ENCODE measurements around the gene RPL7L1.
"Not testable (repeated sequence)": the region's sequence is repeated elsewhere in the genome, so short reads cannot be mapped to it uniquely, and the experiment has no call there.

DNA sequence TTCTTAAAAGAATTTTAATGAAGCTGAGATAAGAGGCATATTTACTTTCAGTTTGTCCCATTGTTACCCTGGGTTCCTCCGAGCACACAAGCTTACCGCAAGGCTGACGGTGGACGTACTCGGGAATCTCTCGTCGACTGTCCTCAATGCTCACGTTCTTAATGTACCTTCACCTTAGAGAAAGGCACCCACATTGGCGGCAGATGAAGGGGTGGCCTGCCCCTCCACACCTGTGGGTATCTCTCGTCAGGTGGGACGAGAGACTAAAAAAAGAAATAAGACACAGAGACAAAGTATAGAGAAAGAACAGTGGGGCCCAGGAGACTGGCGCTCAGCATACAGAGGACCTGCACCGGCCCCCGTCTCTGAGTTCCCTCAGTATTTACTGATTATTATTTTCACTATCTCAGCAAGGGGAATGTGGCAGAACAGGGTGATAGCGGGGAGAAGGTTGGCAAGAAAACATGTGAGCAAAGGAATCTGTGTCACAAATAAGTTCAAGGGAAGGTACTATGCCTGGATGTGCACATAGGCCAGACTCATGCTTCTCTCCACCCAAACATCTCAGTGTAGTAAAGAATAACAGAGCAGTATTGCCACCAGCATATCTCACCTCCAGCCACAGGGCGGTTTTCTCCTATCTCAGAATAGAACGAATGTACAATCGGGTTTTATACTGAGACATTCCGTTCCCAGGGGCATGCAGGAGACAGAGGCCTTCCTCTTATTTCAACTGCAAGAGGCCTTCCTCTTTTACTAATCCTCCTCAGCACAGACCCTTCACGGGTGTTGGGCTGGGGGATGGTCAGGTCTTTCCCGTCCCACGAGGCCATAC, 23.2 kb downstream of the RPL7L1 start:
- TF ChIP-seq, protein P1, sequence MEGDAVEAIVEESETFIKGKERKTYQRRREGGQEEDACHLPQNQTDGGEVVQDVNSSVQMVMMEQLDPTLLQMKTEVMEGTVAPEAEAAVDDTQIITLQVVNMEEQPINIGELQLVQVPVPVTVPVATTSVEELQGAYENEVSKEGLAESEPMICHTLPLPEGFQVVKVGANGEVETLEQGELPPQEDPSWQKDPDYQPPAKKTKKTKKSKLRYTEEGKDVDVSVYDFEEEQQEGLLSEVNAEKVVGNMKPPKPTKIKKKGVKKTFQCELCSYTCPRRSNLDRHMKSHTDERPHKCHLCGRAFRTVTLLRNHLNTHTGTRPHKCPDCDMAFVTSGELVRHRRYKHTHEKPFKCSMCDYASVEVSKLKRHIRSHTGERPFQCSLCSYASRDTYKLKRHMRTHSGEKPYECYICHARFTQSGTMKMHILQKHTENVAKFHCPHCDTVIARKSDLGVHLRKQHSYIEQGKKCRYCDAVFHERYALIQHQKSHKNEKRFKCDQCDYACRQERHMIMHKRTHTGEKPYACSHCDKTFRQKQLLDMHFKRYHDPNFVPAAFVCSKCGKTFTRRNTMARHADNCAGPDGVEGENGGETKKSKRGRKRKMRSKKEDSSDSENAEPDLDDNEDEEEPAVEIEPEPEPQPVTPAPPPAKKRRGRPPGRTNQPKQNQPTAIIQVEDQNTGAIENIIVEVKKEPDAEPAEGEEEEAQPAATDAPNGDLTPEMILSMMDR (IDR thresholded peaks at IDR 0.05) = not testable (repeated sequence)
- TF ChIP-seq POLR2AphosphoS5, POLR2A, EP300 (IDR thresholded peaks at IDR 0.05): not testable (repeated sequence)
